NCI-H2171 (cell line): Measurements from ENCODE around the gene VGLL4.
"Not testable (repeated sequence)": the region's sequence is repeated elsewhere in the genome, so short reads cannot be mapped to it uniquely, and the experiment has no call there.

Experiments used
- DNase-seq: peaks from one replicate; lab custom pipeline; 2025; lab: John Stamatoyannopoulos, UW

The VGLL4 gene

DNA sequence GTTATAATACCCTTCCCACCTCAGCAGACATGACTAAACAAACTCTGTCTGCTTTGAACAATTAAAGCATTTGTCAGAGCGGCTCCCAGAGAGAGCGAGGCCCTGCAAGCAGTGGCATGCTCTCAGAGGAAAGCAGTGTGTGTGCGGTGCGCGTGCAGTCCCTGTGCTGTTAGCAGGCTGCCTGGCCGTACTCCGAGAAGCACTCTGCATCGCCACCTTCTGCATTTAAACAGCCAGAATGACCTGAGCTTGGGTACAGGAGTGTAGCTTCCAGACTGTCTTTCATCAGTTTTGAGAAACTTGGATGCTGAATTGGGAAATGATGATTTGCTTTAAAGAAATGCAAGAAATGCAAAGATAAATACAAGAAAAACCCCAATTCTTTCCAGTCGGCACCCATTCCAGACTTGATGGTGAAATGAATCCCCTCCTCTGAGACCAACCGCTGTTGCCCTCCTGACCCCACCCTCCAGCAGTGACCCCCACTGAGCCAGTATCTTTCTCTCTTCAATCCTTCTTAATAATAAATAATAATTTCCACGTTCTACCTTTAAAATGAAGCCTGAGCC is 113.5 kb downstream of the VGLL4 start:
- peak; percentile 32 for DNase-seq

DNA sequence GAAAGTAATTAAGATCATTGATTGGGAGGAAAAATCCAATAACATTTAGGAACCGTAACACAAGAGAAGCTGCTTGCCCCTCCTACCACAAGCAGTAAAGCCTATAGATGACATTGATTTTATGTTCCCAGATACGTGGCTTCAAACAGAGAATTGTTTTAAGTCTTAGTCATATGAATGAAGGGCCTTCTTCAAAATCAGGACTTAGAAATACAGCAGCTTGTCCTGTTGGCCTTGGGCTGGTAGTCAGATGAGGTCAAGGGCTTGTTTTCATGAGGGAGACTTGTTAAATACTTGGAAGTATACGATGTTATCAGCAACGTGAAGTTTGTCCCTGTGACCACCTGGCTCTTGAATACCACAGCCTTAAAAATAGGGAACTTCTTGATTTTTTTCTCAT is 114.4 kb downstream of the VGLL4 start:
- DNase-seq = no peak

DNA sequence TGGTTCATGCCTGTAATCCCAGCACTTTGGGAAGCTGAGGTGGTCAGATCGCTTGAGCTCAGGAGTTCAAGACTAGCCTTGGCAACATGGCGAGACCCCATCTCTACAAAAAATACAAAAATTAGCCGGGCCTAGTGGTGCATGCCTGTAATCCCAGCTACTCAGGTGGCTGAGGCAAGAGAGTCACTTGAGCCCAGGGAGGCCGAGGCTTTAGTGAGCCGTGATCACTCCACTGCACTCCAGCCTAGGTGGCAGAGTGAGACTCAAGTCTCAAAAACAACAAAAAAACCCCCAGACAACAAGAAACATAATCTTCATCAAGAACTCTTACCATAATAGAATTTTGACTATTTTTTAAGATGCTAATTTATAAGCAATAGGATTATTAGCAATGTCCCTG is 117.6 kb downstream of the VGLL4 start:
- not testable (repeated sequence) for DNase-seq

DNA sequence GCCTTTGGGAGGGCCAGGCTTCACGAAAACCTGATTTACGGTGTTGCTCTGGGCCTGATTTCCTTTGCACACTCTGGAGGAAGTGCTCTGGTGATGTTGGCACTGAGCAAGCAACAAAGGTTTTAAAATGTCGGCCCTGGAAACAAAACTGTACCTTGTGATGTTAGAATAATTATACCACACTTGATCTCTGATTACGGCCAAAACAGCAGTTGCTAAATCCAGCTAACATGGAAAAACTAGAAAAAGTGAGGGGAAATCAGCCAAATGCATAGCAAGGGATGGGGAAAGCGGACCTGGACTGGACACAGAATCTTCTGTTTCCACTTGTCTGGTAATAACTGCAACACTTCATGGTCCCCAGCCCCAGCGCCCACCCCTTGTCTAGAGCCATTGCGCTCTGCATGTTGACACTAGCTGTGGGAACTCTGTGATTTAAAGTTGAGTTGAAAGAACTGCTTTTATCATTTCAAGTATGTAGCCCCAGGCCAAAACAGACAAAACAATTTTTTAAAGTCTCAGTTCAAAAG is 120.1 kb downstream of the VGLL4 start:
- DNase-seq = no peak

DNA sequence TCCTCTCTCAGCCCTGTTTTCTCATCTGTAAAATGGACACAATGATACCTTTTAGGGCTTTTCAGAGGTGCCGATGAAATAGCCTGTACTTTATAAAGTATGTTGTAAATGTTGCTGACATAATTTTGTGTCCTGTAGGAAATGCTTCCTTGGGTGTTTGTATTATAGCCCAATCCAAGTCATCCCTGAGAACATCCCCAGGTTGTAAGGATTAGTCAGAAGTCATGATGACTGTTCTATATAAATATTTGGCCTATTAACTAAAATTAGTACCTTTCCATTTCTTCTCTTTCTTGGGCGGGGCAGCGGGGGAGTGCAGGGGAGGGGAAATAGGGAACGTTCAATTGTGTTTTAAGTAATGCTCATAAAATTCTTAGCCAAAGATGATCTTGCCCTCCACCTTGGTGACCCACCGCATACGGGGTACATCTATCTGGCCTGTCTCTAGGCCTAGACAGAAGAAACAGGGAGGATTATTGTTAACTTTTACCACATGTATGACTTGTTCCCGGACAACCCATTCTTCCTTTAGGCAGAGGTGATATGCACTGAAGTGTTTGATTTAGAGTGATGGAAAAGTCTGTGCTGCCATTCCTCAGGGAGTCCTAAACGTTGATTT is 120.7 kb downstream of the VGLL4 start:
- DNase-seq = no peak

DNA sequence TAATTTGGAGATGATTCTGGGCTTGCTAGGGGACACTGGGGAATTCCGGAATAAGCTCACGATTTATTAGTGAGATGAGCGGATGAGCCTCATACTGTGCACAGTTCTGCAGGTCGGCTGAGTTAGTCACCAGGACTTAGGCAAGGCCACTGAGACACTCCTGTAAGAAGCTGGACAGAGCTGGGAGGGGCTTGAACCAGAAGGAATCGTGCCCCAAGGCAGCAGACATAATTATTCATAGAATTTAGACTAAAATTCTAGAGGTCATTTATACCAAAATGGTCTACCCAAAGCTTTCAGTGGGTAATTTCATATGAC is 121.4 kb downstream of the VGLL4 start:
- DNase-seq = no peak

DNA sequence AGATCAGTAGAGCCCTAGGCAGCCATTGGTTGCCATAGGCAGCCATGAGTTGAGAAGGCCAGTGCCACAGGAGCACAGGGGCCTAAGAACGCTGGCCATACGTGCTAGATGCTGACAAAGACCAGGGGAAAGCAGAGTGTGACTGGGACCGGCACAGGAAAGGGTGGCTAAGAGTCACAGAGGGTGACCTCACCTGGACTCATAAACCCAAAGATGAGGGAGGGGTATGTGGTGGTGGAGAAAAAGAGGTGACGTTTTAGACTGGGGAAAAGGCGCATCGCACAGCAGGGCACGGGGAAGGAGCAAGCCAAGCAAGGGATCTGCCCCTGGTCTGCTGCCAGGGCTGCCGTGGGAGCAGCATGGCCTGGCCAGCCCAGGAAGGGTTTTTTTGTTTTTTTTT is 122.5 kb downstream of the VGLL4 start:
- no peak for DNase-seq

DNA sequence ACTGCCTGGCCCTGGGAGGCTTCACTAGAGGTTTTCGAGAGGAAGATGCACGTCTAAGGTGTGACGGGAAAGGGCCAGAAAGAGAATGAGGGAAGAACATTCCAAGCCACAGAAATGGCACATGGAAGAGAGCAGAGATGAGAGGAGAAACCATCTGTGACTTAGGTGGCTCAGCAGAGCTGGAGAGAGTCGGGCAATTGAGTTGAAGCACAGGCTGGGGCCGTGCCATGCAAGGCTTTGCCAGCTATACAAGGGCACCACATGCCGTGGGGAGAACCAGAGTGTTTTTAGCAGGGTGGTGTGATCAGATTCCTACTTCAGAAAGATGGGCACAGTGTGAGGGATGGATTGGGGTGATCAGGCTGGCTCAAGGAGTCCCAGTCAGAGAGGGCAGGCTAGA is 126.1 kb downstream of the VGLL4 start:
- no peak for DNase-seq

DNA sequence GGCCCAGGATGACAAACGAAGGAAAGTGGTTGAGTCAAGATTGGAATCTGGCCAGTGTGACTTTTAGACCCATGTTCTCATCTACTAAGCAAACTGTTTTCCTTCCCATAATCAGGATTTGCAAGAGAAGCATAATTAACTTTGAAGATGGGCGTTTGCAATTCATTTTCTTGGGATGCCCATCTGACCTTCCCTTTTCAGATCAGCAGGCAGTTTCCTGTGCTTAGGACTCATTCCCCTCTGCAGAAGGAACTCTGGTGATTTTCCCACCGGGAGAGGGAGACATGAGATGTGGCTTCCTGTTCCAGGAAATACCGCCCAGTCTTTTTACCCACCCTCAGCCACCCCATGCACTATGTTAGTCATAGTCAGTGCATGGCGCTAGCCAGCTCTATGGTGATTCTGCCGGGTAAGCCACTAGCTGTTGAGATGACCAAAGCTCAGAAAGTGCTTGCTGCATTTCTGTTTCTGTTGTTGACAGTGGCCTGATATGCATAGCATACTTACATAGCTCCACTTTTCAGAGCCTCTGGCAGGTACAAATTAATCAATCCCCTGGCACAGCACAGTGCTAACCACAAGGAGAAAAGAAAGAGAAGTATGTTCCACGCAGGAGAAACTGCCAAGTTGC is 129.4 kb downstream of the VGLL4 start:
- no peak for DNase-seq

DNA sequence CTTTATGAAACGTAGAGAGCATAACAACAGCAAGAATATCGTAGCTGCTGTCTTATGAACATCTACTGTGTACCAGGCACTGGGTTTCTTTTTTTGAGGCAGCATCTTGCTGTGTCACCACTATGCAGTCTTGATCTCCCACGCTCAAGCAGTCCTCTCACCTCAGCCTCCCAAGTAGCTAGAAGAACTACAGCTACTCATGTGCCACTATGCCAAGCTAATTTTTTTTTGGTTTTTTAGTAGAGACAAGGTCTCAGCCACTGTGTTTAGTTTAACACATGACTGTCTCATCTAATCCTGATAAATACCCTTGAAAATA is 129.9 kb downstream of the VGLL4 start:
- no peak for DNase-seq

DNA sequence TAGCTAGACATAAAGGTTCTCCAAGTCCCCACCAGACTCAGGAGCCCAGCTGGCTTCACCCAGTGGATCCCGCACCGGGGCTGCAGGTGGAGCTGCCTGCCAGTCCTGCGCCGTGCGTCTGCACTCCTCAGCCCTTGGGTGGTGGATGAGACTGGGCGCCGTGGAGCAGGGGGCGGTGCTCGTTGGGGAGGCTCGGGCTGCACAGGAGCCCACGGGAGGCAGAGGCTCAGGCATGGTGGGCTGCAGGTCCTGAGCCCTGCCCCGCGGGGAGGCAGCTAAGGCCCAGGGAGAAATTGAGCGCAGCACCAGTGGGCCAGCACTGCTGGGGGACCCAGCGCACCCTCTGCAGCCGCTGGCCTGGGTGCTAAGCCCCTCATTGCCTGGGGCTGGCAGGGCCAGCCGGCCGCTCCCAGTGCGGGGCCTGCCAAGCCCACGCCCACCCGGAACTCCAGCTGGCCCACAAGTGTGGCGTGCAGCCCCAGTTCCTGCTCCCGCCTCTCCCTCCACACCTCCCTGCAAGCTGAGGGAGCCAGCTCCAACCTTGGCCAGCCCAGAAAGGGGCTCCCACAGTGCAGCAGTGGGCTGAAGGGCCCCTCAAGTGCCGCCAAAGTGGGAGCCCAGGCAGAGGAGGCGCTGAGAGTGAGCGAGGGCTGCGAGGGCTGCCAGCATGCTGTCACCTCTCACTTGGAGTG is 130.4 kb downstream of the VGLL4 start:
- not testable (repeated sequence) for DNase-seq

DNA sequence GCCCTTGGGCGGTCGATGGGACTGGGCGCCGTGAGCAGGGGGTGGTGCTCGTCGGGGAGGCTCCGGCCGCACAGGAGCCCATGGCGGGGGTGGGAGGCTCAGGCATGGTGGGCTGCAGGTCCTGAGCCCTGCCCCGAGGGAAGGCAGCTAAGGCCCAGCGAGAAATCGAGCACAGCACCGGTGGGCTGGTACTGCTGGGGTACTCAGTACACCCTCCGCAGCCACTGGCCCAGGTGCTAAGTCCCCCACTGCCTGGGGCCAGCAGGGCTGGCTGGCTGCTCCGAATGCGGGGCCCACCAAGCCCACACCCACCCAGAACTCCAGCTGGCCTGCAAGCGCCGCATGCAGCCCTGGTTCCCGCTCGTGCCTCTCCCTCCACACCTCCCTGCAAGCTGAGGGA is 132.1 kb downstream of the VGLL4 start:
- not testable (repeated sequence) for DNase-seq

DNA sequence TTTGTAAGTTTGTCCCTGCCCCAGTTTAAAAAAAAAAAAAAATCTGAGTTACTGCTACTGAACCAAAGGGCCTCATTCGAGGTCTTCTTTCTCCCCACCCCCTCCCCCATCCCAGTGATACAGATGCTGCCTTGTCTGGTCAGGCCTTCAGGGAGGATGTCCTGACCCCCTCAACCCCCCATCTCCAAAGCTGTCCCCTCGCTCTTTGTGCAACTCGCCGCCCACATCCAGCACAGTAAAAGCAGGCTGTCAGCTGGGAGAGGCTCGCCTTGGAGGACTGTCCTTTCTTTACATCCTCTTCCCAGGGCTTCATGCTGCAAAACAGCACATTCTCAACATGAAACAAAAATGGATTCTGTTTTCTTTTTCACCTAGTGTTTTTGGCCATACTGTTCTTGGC is 133.4 kb downstream of the VGLL4 start:
- DNase-seq = no peak

DNA sequence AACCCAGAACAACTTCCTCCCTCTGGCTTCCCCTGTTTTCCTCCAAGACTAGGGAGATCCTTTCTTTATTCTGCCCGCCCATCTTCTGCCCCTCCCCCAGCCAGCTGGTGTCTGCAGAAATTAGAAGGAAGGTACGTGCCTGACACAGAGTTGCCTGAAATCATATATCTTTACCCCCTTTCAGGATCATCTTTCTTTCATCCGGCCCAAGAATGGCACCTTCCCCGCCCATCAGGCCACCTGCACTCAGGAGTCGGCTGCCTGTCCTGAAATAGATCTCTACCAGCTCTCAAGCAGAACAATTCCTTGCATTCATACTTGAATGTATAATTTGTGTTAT is 133.7 kb downstream of the VGLL4 start:
- DNase-seq = peak; percentile 59

DNA sequence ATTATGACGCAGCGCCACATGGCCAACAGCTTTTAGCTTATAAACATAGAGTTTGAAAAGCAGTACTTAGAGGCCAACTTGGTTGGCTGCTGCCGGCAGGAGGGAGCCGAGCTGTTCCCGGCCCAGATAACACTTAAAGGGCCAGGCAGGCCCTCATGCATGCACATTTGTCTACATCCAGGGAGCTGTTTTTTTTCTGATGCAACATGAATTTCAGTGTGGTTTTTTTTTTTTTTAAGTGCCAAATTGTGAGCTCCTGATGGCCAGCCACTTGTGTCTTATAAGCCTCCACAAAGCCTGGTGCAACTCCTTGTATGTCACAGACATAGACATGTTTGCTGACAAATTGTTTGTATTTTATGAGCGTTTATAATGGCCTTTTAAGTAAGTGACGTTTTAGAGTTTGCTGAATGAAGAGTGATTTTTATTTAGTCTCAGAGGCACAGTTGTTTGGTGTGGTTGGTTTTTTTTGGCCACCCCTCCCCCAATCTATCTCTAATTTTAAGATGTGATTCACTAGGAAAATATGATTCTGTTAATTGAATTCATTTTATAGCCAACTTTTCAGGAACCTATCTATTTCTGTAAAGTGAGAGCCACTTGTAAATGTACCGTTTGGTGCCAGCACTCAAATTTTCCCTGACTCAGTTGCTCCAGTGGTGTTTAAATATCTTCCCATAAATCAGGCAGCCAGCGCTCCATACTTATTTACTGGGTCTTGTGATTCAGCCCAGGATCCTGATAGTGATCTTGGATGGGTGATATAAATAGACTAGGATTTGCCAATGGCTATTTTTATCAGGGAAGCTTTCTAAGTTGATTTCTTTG is 134.3 kb downstream of the VGLL4 start:
- peak; percentile 69 for DNase-seq

DNA sequence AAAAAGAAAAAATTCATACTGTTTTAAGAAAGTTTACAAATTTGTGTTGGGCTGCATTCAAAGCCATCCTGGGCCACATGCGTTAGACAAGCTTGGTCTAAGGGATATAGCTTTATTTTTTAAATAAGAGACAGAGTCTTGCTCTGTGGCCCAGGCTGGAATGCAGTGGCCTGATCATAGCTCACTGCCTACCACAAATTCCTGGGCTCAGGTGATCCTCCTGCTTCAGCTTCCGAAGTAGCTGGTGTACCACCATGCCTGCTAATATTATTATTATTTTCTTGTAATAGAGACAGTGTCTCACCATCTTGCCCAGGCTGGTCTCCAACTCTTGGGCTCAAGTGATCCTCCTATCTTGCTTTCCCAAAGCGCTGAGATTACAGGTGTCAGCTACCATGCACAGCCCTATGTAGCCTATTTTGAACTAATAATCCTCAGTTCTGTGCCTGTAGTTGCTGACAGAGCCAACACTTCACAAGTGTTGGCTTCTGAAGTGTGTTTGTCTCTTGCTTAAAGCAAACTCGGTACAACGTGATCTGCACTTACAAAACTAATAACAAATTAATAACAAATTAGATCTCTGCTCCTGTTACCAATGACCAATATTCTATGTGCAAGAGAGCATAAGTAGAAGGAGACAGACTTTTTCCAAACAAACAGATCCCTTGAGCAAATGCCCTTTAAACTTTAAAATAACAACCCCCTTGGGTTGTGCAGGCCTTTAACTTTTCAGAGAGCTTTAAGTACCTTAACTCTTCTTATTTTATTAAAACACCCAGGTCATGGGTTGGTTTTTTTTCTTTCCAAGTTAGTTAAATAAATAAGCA is 135.2 kb downstream of the VGLL4 start:
- no peak for DNase-seq

DNA sequence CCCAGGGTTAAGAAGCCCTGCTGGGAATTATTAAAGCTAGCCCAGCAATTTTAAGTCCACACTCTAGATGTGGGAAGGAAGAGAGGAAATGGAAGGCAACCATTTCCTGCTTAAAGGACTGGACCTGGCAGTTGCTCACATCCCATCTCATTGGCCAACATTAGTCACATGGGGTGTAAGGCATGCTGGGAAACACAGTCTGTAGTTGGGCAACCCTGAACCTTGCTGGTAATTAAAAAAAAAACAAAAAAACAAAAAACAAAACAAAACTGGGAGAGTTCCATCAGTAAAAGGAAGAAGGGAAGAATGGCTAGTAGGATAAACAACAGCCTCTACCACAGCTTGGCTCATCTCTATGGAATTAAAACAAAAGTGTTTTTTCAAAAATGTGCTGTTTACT is 136.0 kb downstream of the VGLL4 start:
- no peak for DNase-seq
